GM18519 (cell line): ENCODE results near the gene PITX3.

Source experiments
- ATAC-seq: cut with Tn5 transposase; IDR thresholded peaks from one replicate; pipeline ENCODE4 v1.9.1; 2021; ENCODE audit warnings: mild to moderate bottlenecking, moderate library complexity; ENCODE audit not compliant: unreplicated experiment, low FRiP score

Gene PITX3

GRCh38 chr10:102185811-102186527 lies 55.3 kb downstream of the PITX3 start:
- no peak for ATAC-seq

GRCh38 chr10:102185272-102185671 lies 56.0 kb downstream of the PITX3 start:
- ATAC-seq: no peak

GRCh38 chr10:102184606-102185005 lies 56.7 kb downstream of the PITX3 start:
- ATAC-seq: no peak
